Measurements from ENCODE around the gene HEATR5A.

Gene HEATR5A

DNA sequence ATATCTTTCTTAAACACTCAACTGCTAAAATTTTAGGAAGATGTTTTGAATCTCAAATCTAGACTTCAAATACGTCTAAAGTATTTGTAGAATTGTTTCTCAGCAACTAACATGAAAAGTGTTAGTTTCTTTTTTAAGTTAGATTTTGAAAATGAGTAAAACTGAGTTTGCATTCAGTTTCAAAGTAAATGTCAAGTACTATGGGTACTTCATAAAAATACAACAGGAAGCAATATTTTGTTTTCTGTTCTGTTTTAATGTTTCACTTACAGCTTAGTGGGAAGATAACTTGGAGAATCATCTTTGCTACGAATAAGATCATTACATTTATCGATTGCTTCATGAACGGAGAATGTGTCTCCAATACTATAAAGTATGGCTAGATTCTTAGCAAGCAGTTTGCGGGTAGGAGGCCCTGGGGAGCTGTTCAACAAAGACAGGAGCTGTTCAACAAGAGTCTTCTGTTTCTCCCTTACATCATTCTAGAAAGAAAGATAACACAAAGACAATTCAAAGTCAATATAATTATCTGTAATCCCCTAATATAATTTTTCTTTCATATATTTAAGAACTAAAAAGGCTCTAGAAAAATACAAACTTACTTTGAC, 20.2 kb downstream of the HEATR5A start:
- H3K27me3 ChIP-seq (ENCODE audit: control insufficient read depth, insufficient read depth, low read length): no peaks in the 10 kb centered on the region
- no peaks in the 10 kb centered on the region for H3K9me3 ChIP-seq (ENCODE audit: control insufficient read depth, insufficient read depth, low read length)
- no peak overlapping the region for H3K4me3 ChIP-seq (ENCODE audit: low read depth, low read length)
- peaks cover 2% of the 10 kb centered on the region for H3K36me3 ChIP-seq (ENCODE audit: control insufficient read depth, insufficient read depth, low read length)
- peaks cover 4% of the 10 kb centered on the region for H3K4me1 ChIP-seq (ENCODE audit: control insufficient read depth, insufficient read depth, low read length)
- H3K9ac ChIP-seq (ENCODE audit: low read depth, low read length): no peak overlapping the region

DNA sequence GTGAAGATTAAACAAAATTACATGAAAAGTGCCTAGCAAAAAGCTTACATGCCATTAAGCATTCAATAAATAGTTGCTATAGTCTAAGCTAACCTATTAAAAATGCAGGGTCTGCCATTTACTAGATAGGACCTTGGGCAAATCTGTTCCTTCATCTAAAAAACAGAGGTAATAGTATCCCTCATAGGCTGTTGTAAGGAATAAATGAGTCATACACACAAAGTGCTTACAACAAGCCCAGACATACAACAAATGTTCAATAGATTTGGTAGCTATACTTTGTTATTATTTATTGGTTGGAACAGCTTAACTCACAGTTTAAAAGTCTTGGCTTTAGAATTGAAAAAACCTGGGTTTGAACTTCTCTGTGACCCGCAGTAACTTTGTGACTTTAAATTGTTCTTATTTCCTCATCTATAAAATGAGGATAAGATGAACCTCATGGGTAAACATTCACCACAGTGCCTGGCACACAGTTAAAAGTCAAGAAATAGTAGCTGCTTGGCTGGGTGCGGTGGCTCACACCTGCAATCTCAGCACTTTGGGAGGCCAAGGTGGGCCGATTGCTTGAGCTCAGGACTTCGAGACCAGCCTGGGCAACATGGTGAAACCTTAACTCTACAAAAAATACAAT, 24.7 kb downstream of the HEATR5A start:
- no peaks in the 10 kb centered on the region for H3K9me3 ChIP-seq (ENCODE audit: control insufficient read depth, insufficient read depth, low read length)
- H3K4me3 ChIP-seq (ENCODE audit: low read depth, low read length): no peak overlapping the region
- no peaks in the 10 kb centered on the region for H3K36me3 ChIP-seq (ENCODE audit: control insufficient read depth, insufficient read depth, low read length)
- no peaks in the 10 kb centered on the region for H3K4me1 ChIP-seq (ENCODE audit: control insufficient read depth, insufficient read depth, low read length)
- no peak overlapping the region for H3K9ac ChIP-seq (ENCODE audit: low read depth, low read length)
- H3K27me3 ChIP-seq (ENCODE audit: control insufficient read depth, insufficient read depth, low read length): no peaks in the 10 kb centered on the region

DNA sequence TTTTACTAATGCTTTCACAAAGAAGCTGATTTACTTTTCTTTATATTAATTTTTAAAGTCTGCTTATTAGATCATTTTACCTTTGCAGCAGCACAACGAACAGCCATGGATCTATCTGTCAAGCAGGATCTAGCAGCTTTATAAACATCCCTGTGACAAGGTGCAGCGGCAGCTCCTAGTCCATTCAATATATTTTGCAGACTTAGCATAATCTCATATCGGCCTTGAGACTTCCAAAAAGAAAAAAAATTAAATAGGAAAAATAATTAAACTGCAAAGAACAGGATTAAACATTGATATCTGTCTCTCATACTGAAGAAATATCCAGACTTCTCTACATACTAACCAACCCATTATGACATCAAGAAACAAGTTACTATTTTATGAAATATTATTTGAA, 25.2 kb downstream of the HEATR5A start:
- H3K9ac ChIP-seq (ENCODE audit: low read depth, low read length): no peak overlapping the region
- no peaks in the 10 kb centered on the region for H3K36me3 ChIP-seq (ENCODE audit: control insufficient read depth, insufficient read depth, low read length)
- no peaks in the 10 kb centered on the region for H3K9me3 ChIP-seq (ENCODE audit: control insufficient read depth, insufficient read depth, low read length)
- no peaks in the 10 kb centered on the region for H3K4me1 ChIP-seq (ENCODE audit: control insufficient read depth, insufficient read depth, low read length)
- H3K4me3 ChIP-seq (ENCODE audit: low read depth, low read length): no peak overlapping the region
- H3K27me3 ChIP-seq (ENCODE audit: control insufficient read depth, insufficient read depth, low read length): no peaks in the 10 kb centered on the region

DNA sequence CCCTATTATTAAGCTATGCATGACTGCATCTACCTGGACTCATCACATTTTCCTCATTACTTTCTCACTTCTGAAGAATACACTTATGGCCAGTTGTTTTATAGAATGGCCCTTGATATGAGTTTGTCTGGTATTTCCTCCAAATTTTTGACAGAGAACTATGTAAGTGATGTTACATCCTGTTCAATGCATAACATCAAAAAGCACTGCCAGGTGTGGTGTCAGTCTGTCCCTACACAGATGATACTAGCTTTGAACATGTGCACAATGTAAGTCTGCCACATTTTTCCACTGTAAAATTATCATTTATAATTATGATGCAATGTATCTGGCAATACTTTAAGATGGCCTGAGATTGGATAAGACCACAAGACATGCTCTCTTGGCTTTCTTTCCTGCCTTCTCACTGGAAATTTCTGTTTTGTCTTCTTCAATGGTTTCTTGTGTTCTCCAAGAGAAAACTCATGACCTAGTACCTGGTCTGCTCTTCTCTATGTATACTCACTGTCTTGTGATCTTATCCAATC, 28.3 kb downstream of the HEATR5A start:
- no peaks in the 10 kb centered on the region for H3K9me3 ChIP-seq (ENCODE audit: control insufficient read depth, insufficient read depth, low read length)
- H3K9ac ChIP-seq (ENCODE audit: low read depth, low read length): no peak overlapping the region
- H3K4me1 ChIP-seq (ENCODE audit: control insufficient read depth, insufficient read depth, low read length): no peaks in the 10 kb centered on the region
- no peak overlapping the region for H3K4me3 ChIP-seq (ENCODE audit: low read depth, low read length)
- no peaks in the 10 kb centered on the region for H3K27me3 ChIP-seq (ENCODE audit: control insufficient read depth, insufficient read depth, low read length)
- H3K36me3 ChIP-seq (ENCODE audit: control insufficient read depth, insufficient read depth, low read length): no peaks in the 10 kb centered on the region

DNA sequence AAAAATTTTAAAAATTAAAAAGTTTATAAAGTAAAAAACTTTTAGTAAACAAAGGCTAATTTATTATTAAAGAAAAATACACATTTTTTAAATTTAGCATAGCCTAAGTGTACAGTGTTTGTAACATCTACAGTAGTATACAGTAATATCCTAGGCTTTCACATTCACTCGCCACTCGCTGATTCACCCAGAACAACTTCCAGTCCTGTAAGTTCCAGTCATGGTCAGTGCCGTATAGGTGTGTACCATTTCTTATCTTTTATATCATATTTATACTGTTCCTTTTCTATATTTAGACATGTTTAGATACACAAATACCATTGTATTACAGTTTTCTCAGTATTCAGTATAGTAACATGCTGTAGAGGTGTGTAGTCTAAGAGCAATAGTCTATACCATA, 28.9 kb downstream of the HEATR5A start:
- Histone ChIP-seq H3K27me3 (ENCODE audit: control insufficient read depth, insufficient read depth, low read length) (no peaks in the 10 kb centered on the region), H3K36me3 (ENCODE audit: control insufficient read depth, insufficient read depth, low read length) (no peaks in the 10 kb centered on the region), H3K4me3 (ENCODE audit: low read depth, low read length) (no peak overlapping the region), H3K4me1 (ENCODE audit: control insufficient read depth, insufficient read depth, low read length) (no peaks in the 10 kb centered on the region), H3K9ac (ENCODE audit: low read depth, low read length) (no peak overlapping the region), H3K9me3 (ENCODE audit: control insufficient read depth, insufficient read depth, low read length) (no peaks in the 10 kb centered on the region)

DNA sequence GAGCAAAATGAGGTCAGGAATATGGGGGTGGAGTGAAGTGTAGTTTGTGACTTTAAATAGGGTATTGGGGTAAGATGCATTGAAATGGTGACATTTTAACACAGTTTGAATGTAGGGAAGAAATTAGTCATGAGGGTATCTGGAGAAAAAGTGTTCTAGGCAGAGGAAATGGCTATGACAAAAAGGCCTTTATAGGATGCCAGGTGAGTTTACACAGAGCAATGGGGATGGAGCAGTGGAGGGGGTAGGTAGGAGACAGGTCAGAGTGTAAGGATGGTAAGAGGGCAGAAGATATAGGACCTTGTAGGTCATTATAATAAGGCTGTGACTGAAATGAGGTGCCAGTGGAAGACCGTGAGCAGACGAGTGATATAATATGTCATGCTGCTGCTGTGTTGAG, 30.4 kb downstream of the HEATR5A start:
- Histone ChIP-seq H3K36me3 (ENCODE audit: control insufficient read depth, insufficient read depth, low read length) (no peaks in the 10 kb centered on the region), H3K9ac (ENCODE audit: low read depth, low read length) (no peak overlapping the region), H3K4me3 (ENCODE audit: low read depth, low read length) (no peak overlapping the region), H3K9me3 (ENCODE audit: control insufficient read depth, insufficient read depth, low read length) (no peaks in the 10 kb centered on the region), H3K27me3 (ENCODE audit: control insufficient read depth, insufficient read depth, low read length) (no peaks in the 10 kb centered on the region), H3K4me1 (ENCODE audit: control insufficient read depth, insufficient read depth, low read length) (no peaks in the 10 kb centered on the region)

DNA sequence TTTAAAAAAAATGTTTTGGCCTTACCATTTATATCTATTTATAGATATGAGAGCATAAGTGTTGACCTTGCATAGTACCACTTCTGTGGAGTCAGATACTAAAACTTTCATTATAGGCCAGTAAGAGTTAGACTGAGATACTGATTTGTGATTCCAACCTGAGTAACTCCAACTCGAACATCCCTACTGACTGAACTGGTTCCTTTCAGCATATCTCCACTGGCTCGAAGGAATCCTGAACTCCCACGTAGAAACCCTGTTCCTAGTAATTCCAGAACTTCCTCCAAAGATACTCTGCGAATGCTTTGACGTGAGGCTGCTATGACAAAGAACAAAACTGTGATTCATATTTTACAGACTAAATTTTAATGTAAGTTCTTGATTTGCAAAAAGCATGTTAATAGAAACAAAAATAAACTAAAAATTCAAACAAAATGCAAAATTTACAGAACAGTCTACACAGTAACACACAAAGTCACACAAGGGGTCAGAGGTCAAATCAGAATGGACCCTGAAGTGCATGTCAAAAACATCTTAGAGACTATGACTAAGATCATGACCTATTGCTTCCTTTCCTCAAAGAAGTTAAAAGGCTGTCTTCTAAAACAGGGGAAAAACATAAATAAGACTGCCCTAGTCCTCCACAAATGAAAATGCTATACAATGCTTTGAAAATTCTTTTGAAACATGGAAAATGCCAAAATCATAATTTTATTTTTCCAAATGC, 31.5 kb downstream of the HEATR5A start:
- no peaks in the 10 kb centered on the region for H3K36me3 ChIP-seq (ENCODE audit: control insufficient read depth, insufficient read depth, low read length)
- no peaks in the 10 kb centered on the region for H3K27me3 ChIP-seq (ENCODE audit: control insufficient read depth, insufficient read depth, low read length)
- H3K4me1 ChIP-seq (ENCODE audit: control insufficient read depth, insufficient read depth, low read length): no peaks in the 10 kb centered on the region
- H3K9ac ChIP-seq (ENCODE audit: low read depth, low read length): no peak overlapping the region
- H3K4me3 ChIP-seq (ENCODE audit: low read depth, low read length): no peak overlapping the region
- no peaks in the 10 kb centered on the region for H3K9me3 ChIP-seq (ENCODE audit: control insufficient read depth, insufficient read depth, low read length)

DNA sequence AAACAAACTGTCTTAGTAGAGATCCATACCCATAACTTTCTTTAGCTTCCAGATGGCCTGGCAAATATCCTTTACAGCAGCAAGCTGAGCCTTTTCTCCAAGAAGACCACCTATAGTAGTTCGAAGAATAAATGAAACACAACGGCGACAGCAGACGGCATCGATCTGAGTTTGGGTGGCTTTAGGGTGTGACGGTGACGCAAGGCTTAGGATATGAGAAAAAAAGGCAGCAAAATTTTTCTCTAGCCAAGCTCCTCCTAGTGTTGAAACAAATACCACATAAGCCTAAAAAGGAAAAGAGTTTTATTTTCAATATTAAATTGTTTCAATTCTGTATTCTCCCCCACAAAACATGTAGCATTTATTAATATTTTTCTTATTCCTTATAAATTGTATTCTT, 33.3 kb downstream of the HEATR5A start:
- Histone ChIP-seq H3K9me3 (ENCODE audit: control insufficient read depth, insufficient read depth, low read length) (no peaks in the 10 kb centered on the region), H3K36me3 (ENCODE audit: control insufficient read depth, insufficient read depth, low read length) (no peaks in the 10 kb centered on the region), H3K9ac (ENCODE audit: low read depth, low read length) (no peak overlapping the region), H3K4me3 (ENCODE audit: low read depth, low read length) (no peak overlapping the region), H3K4me1 (ENCODE audit: control insufficient read depth, insufficient read depth, low read length) (no peaks in the 10 kb centered on the region), H3K27me3 (ENCODE audit: control insufficient read depth, insufficient read depth, low read length) (no peaks in the 10 kb centered on the region)

DNA sequence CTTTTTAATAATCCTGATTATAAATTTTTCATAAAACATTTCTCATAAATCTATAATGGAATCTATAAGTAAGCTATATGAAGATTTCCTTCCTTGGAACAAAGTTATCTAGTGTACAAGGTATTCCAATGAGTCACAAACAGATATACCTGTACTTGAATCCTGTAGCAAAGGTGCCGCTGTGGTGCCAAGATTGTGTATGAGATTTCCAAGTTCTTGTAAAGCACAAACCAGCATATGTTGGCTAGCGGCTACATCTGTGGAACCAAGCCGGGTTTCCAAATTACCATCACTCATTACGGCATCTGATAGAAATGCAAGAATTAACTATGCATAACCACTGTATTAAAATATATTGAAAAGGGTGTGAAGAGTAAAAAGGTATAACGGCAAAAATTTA, 34.1 kb downstream of the HEATR5A start:
- H3K9me3 ChIP-seq (ENCODE audit: control insufficient read depth, insufficient read depth, low read length): no peaks in the 10 kb centered on the region
- H3K9ac ChIP-seq (ENCODE audit: low read depth, low read length): no peak overlapping the region
- no peaks in the 10 kb centered on the region for H3K36me3 ChIP-seq (ENCODE audit: control insufficient read depth, insufficient read depth, low read length)
- H3K4me3 ChIP-seq (ENCODE audit: low read depth, low read length): no peak overlapping the region
- H3K4me1 ChIP-seq (ENCODE audit: control insufficient read depth, insufficient read depth, low read length): no peaks in the 10 kb centered on the region
- H3K27me3 ChIP-seq (ENCODE audit: control insufficient read depth, insufficient read depth, low read length): no peaks in the 10 kb centered on the region

DNA sequence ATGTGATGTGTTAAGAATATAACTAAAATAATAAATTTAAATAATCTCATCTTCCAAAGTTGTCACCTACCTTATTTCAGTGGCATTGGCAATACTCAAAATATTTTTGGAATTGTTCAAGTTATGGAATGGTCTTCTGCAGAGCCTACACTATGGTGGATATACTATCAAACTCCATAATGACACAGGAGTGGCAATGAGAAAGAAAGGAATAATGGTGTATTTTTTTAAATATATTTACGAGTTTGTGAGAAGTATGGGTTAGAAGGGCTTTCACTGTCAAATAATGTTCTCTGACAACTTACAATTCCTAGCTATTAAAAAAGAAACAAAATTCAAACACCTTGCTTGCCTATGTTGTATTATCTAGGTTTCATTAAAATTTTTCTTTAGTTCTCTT, 38.1 kb downstream of the HEATR5A start:
- no peaks in the 10 kb centered on the region for H3K36me3 ChIP-seq (ENCODE audit: control insufficient read depth, insufficient read depth, low read length)
- H3K9ac ChIP-seq (ENCODE audit: low read depth, low read length): no peak overlapping the region
- no peak overlapping the region for H3K4me3 ChIP-seq (ENCODE audit: low read depth, low read length)
- no peaks in the 10 kb centered on the region for H3K4me1 ChIP-seq (ENCODE audit: control insufficient read depth, insufficient read depth, low read length)
- H3K9me3 ChIP-seq (ENCODE audit: control insufficient read depth, insufficient read depth, low read length): no peaks in the 10 kb centered on the region
- no peaks in the 10 kb centered on the region for H3K27me3 ChIP-seq (ENCODE audit: control insufficient read depth, insufficient read depth, low read length)

DNA sequence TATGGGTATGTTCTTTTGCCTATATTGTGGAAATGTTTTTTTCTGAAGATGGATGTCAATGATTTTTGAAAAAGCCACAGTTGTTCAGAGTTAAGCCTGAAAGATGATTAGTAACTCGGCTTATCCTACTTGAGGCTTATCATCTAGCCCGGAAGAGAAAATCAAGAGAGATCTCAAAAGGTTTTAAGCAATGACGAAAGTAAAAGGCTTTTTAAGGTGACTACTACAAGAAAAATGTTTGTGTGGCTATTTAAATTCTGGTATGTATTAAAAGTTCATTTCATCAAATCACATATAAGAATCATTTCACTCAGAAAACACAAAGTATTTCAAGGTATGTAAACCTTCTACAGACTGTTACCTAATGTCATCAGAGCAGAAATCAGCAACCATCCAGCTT, 40.2 kb downstream of the HEATR5A start:
- no peaks in the 10 kb centered on the region for H3K4me1 ChIP-seq (ENCODE audit: control insufficient read depth, insufficient read depth, low read length)
- H3K36me3 ChIP-seq (ENCODE audit: control insufficient read depth, insufficient read depth, low read length): no peaks in the 10 kb centered on the region
- no peak overlapping the region for H3K4me3 ChIP-seq (ENCODE audit: low read depth, low read length)
- H3K9me3 ChIP-seq (ENCODE audit: control insufficient read depth, insufficient read depth, low read length): no peaks in the 10 kb centered on the region
- no peaks in the 10 kb centered on the region for H3K27me3 ChIP-seq (ENCODE audit: control insufficient read depth, insufficient read depth, low read length)
- H3K9ac ChIP-seq (ENCODE audit: low read depth, low read length): no peak overlapping the region
